ENCODE measurements around the gene TWNK.

Gene TWNK

GRCh38 chr10:101013365-101013825 lies 26.1 kb downstream of the TWNK start:
- no peak for DNase-seq

GRCh38 chr10:101014230-101014884 lies 27.0 kb downstream of the TWNK start:
- peak; percentile 42 to 46 for DNase-seq

DNA sequence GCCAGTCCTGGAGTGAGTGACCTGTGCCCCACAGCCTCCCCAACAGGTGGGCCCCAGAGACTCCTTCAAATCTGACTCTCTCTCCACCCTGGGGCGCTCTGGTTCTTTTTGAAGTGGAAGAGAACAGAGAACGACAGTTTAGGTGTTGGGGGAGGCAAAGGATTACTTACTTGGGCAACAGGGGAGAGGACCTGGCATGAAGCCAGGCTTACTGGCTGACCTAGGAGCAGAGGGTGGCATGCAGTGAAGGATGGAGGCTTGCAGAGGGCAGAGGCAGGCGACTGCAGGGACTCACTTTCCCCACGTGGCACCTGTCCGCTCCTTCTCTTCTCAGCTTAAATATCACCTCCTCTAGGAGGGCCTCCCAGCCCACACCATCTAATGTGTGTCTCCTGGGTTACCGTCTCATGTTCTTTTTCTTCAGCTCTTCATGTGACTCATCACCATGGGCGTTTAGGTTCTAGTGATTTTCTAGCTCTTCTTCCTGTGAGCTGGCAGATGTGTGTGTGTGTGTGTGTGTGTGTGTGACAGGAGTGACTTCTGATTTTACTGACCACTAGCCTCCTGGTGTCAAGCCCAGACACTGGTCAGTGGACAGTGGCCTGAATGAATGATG lies 27.7 kb downstream of the TWNK start:
- no peak for DNase-seq

GRCh38 chr10:101015582-101015973 lies 28.2 kb downstream of the TWNK start:
- DNase-seq: no peak

DNA sequence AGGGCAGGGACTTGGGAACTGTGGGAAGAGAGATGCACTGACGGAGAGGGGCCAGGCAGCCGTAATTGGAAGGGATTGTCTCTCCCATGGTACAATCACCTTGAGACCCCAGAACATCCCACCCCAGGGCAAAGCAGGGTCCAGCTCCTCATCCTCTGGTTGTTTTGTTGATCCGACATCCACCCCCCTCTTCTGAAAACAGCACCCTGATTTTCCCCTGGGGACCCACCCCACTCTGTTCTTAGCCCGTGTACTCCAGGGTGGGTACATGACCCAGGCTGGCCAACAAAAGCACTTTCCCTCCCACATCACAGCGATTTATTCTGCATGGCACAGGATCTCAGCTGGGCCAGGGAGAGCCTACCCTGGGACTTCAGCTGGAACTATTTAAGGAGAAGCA lies 29.5 kb downstream of the TWNK start:
- DNase-seq: no peak

GRCh38 chr10:101018118-101018599 lies 30.8 kb downstream of the TWNK start:
- no peak for DNase-seq

- peak; percentile 67 to 75 for DNase-seq
Measured at GRCh38 chr10:101018600-101019439, 31.5 kb downstream of the TWNK start.

- no peak for DNase-seq
Measured at GRCh38 chr10:101019440-101019703, 32.0 kb downstream of the TWNK start.

GRCh38 chr10:101020427-101021075 lies 33.2 kb downstream of the TWNK start:
- DNase-seq: no peak

GRCh38 chr10:101021239-101021638 lies 33.9 kb downstream of the TWNK start:
- DNase-seq: no peak

DNA sequence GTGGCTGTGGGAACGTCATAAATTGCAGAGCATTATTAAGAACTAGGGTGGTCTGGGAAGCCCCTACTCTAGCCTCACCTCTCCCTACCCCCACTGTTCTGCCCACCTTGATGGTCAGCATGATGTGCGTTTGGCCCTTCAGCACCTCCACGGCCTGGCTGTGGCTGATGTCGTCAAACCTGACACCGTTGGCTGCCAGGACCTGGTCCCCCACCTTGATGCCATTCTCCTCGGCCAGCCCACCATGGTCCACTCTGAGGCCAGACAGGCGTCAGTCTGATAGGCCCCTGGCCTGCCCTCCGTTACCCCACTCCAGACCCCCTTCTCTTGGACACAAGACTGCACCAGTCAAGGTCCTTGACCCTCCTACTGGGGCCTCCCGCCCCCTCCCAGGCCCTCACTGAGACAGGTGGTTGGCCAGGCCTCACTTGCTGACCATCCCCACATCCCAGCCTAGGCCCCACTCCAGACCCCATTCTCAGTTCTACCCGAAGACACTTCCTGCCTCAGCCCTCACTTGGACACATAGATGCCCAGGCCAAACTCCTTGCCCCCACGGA lies 34.4 kb downstream of the TWNK start:
- DNase-seq: no peak

- no peak for DNase-seq
Measured at GRCh38 chr10:101022967-101023705, 35.8 kb downstream of the TWNK start.

- DNase-seq: no peak
Measured at GRCh38 chr10:101027106-101027720, 39.9 kb downstream of the TWNK start.

DNA sequence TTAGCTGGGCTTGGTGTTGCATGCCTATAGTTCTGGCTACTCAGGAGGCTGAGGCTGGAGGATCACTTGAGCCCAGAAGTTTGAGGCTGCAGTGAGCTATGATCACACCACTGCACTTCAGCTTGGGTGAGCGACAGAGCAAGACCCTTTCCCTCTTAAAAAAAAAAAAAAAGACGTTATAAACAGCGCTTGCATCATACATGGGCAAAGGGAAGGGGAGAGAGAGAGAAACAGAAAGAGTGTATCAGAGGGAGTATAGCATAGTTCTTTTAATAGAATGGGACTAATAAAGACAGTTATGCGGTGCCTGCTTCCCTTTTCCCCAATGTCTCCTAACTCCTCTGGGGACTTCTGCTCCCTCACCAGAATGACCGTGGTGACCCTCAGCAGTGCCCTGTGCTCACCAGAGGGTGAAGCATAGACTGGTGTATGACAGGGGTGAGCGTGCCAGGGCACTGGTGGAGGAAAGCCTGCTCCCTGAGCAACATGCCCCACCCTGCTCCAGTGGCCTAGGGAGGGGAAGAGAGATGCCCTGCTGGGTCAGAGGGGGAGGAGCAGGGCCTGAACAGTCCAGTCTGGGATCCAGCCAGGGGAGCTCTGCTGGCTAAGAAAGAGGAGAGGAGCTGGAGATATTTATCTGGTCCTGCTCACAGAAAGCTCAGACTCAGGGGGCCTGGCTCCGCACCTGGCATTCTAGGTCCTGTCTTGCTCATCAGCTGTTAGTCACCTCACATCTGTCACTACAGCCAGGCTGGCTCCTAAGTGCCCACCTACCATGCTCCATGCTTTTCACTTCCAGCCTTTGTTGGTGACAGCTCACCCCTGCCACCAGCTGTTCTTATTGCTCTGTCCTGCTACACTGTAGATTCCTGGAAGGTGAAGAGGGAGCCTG lies 41.3 kb downstream of the TWNK start:
- no peak for DNase-seq

GRCh38 chr10:101029520-101030295 lies 42.4 kb downstream of the TWNK start:
- DNase-seq: no peak

- DNase-seq: no peak
Measured at GRCh38 chr10:101030496-101031127, 43.3 kb downstream of the TWNK start.

DNA sequence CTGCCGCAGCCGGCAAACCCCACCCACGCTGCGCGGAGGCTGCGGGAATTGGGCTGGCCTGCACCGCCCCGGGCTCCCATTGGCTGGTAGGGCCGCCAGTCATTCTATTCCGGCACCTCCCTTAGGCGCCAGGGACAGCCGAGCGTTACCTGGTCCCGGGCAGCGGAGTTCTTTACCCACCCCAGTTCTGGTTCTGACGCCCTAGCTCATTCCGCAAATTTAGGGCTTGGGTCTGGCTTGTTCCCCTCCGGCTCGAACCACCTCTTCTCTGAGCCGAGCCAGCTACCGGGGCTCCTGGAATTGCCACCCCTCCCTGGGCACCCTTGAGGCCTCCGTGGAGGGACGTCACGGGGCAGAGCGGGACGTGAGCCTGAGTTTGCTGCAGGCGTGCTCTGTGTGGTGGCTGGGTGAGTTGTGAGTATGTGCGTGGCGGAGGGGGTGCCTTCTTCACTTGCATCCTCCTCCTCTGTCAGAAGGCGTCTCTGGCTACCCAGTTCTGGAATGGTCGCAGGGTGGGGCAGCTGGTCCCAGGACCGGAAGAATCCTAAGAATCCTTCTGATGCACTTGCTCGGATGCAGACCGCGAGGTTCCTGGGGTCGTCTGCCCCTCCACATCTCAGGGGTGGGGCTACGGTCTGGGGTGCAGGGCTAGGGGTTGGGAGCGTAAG lies 43.9 kb downstream of the TWNK start, which contains the start of the genes PDZD7 and SFXN3:
TSS of gene PDZD7 (minus strand) at position 2 of the 668 bp plus-strand sequence. CDS start 910 bp downstream, outside the sequence.
TSS of gene SFXN3 (plus strand) at position 107 of the 668 bp plus-strand sequence. CDS start 3,461 bp downstream, outside the sequence.
- peak; percentile 77 to 80 for DNase-seq

Measured in AML-193 (cell line).